ENCODE measurements around the gene PRKX.
"Not testable (repeated sequence)": the region's sequence is repeated elsewhere in the genome, so short reads cannot be mapped to it uniquely, and the experiment has no call there.

The PRKX gene

GRCh38 chrX:3728454-3728853 lies 15.0 kb upstream of the PRKX start:
- TF ChIP-seq POLR2A (IDR thresholded peaks at IDR 0.05; ENCODE audit: low read depth, low read length) (no peak), POLR2AphosphoS5 (IDR thresholded peaks at IDR 0.05; ENCODE audit: low read depth, low read length) (no peak), TAF1 (IDR thresholded peaks at IDR 0.05; ENCODE audit: borderline replicate concordance, low read depth, low read length) (no peak)
- FAIRE-seq (no peak), DNase-seq (ENCODE audit: insufficient read length) (no peak)

- not testable (repeated sequence) for DNase-seq (ENCODE audit: insufficient read length); FAIRE-seq
Observed at GRCh38 chrX:3723460-3723859, 10.0 kb upstream of the PRKX start.

- no peak for DNase-seq (ENCODE audit: insufficient read length)
- TF ChIP-seq POLR2A (IDR thresholded peaks at IDR 0.05; ENCODE audit: low read depth, low read length), result no peak
- no peak for TF ChIP-seq POLR2AphosphoS5 (IDR thresholded peaks at IDR 0.05; ENCODE audit: low read depth, low read length)
- TF ChIP-seq TAF1 (IDR thresholded peaks at IDR 0.05; ENCODE audit: borderline replicate concordance, low read depth, low read length), result no peak
- FAIRE-seq, result no peak
Observed at GRCh38 chrX:3717742-3718420, 4.4 kb upstream of the PRKX start.

- FAIRE-seq (no peak), DNase-seq (ENCODE audit: insufficient read length) (no peak)
- no peak for TF ChIP-seq POLR2A (IDR thresholded peaks at IDR 0.05; ENCODE audit: low read depth, low read length)
- TF ChIP-seq TAF1 (IDR thresholded peaks at IDR 0.05; ENCODE audit: borderline replicate concordance, low read depth, low read length), result no peak
- TF ChIP-seq POLR2AphosphoS5 (IDR thresholded peaks at IDR 0.05; ENCODE audit: low read depth, low read length), result no peak
Observed at GRCh38 chrX:3715921-3716320, 2.5 kb upstream of the PRKX start.

GRCh38 chrX:3714706-3715479 lies 1.4 kb upstream of the PRKX start:
- peak; percentile 27 for FAIRE-seq
- DNase-seq (ENCODE audit: insufficient read length), result not testable (repeated sequence)

GRCh38 chrX:3713937-3714434 lies 537 bp upstream of the PRKX start:
- TF ChIP-seq POLR2A (IDR thresholded peaks at IDR 0.05; ENCODE audit: low read depth, low read length) (no peak), TAF1 (IDR thresholded peaks at IDR 0.05; ENCODE audit: borderline replicate concordance, low read depth, low read length) (no peak), POLR2AphosphoS5 (IDR thresholded peaks at IDR 0.05; ENCODE audit: low read depth, low read length) (no peak)
- FAIRE-seq (no peak), DNase-seq (ENCODE audit: insufficient read length) (no peak)

- TF ChIP-seq POLR2A (IDR thresholded peaks at IDR 0.05; ENCODE audit: low read depth, low read length) (no peak), TAF1 (IDR thresholded peaks at IDR 0.05; ENCODE audit: borderline replicate concordance, low read depth, low read length) (no peak), POLR2AphosphoS5 (IDR thresholded peaks at IDR 0.05; ENCODE audit: low read depth, low read length) (no peak)
- peak; percentile 39 for DNase-seq (ENCODE audit: insufficient read length)
- FAIRE-seq, result peak; percentile 38
Observed at GRCh38 chrX:3712870-3713224, 602 bp downstream of the PRKX start.

GRCh38 chrX:3712051-3712869 lies 1.2 kb downstream of the PRKX start:
- DNase-seq (ENCODE audit: insufficient read length) (no peak), FAIRE-seq (peak; percentile 46)
- TF ChIP-seq TAF1 (IDR thresholded peaks at IDR 0.05; ENCODE audit: borderline replicate concordance, low read depth, low read length) (no peak), POLR2AphosphoS5 (IDR thresholded peaks at IDR 0.05; ENCODE audit: low read depth, low read length) (no peak), POLR2A (IDR thresholded peaks at IDR 0.05; ENCODE audit: low read depth, low read length) (no peak)

GRCh38 chrX:3711331-3711917 lies 2.0 kb downstream of the PRKX start:
- TF ChIP-seq POLR2AphosphoS5 (IDR thresholded peaks at IDR 0.05; ENCODE audit: low read depth, low read length), result no peak
- no peak for TF ChIP-seq POLR2A (IDR thresholded peaks at IDR 0.05; ENCODE audit: low read depth, low read length)
- no peak for TF ChIP-seq TAF1 (IDR thresholded peaks at IDR 0.05; ENCODE audit: borderline replicate concordance, low read depth, low read length)
- FAIRE-seq (no peak), DNase-seq (ENCODE audit: insufficient read length) (no peak)

GRCh38 chrX:3707673-3708274 lies 5.7 kb downstream of the PRKX start:
- not testable (repeated sequence) for DNase-seq (ENCODE audit: insufficient read length)
- peak; percentile 40 for FAIRE-seq

GRCh38 chrX:3706481-3706880 lies 7.0 kb downstream of the PRKX start:
- FAIRE-seq (no peak), DNase-seq (ENCODE audit: insufficient read length) (no peak)
- TF ChIP-seq TAF1 (IDR thresholded peaks at IDR 0.05; ENCODE audit: borderline replicate concordance, low read depth, low read length) (no peak), POLR2AphosphoS5 (IDR thresholded peaks at IDR 0.05; ENCODE audit: low read depth, low read length) (no peak), POLR2A (IDR thresholded peaks at IDR 0.05; ENCODE audit: low read depth, low read length) (no peak)

- not testable (repeated sequence) for FAIRE-seq
Observed at GRCh38 chrX:3703251-3703650, 10.2 kb downstream of the PRKX start.

GRCh38 chrX:3702095-3702494 lies 11.4 kb downstream of the PRKX start:
- not testable (repeated sequence) for DNase-seq (ENCODE audit: insufficient read length)
- FAIRE-seq, result peak; percentile 27

More at GRCh38 chrX:3703251-3703650, 10.2 kb downstream of the PRKX start:
- not testable (repeated sequence) for DNase-seq (ENCODE audit: insufficient read length)

GRCh38 chrX:3701445-3701928 lies 12.0 kb downstream of the PRKX start:
- FAIRE-seq; DNase-seq (ENCODE audit: insufficient read length): not testable (repeated sequence)

Measured in GM12892 (cell line).